Keratinocyte (primary cell): ENCODE data around the gene S100A4. TPM values are rescaled to one million over a fixed set of nuclear protein-coding genes. Genes with fewer than 3 reads are reported as not detected.
"Not testable (repeated sequence)": the region's sequence is repeated elsewhere in the genome, so short reads cannot be mapped to it uniquely, and the experiment has no call there.

Source experiments
- DNase-seq: peaks from one replicate; pipeline ENCODE4 v3.0.0-alpha.2; 2011; ENCODE audit warnings: low read depth, missing footprints, low spot score
- FAIRE-seq: peaks from 2 replicates; lab custom pipeline; 2011; peaks lifted over from hg19 to GRCh38; lab: Jason Lieb, UNC
- H2AFZ ChIP-seq: 2 replicates; pipeline ENCODE4 v1.6.0; 2012; ENCODE audit warnings: low read length, control low read depth, inconsistent platforms; ENCODE audit not compliant: control insufficient read depth
- H3K27ac ChIP-seq: 2 replicates; pipeline ENCODE4 v1.5.1; 2011; ENCODE audit warnings: low read length; ENCODE audit not compliant: control insufficient read depth, insufficient read depth
- H3K27me3 ChIP-seq: 3 replicates; pipeline ENCODE4 v1.6.0; 2011; ENCODE audit warnings: low read length; ENCODE audit not compliant: control insufficient read depth, insufficient read depth; ENCODE audit errors: extremely low read depth
- H3K36me3 ChIP-seq, 2 experiments: 2 replicates in 1 of 2; 3 replicates in 1 of 2; pipeline ENCODE4 v1.5.1; 2011; ENCODE audit warnings: low read length in 2 of 2, mild to moderate bottlenecking in 1 of 2; ENCODE audit not compliant: control insufficient read depth in 2 of 2, insufficient read depth in 2 of 2; ENCODE audit errors: extremely low read depth in 1 of 2
- H3K4me1 ChIP-seq: 3 replicates; pipeline ENCODE4 v1.5.1; 2011; ENCODE audit warnings: low read length; ENCODE audit not compliant: control insufficient read depth, insufficient read depth; ENCODE audit errors: extremely low read depth
- H3K4me2 ChIP-seq: 3 replicates; pipeline ENCODE4 v1.6.0; 2011; ENCODE audit warnings: low read depth, low read length; ENCODE audit not compliant: control insufficient read depth, insufficient read depth; ENCODE audit errors: extremely low read depth
- H3K4me3 ChIP-seq, 3 experiments: fragments of 200-600 bp in 1 of 3; sonication (generic) in 1 of 3; 2 replicates in 2 of 3; 3 replicates in 1 of 3; pipeline ENCODE4 v1.5.1; 2011 to 2016; ENCODE audit warnings: low read length in 3 of 3, mild to moderate bottlenecking in 3 of 3, control low read depth in 2 of 3, inconsistent platforms in 1 of 3, low read depth in 1 of 3, mixed read lengths in 1 of 3, mixed run types in 1 of 3, moderate library complexity in 1 of 3; ENCODE audit not compliant: control insufficient read depth in 2 of 3, insufficient read depth in 2 of 3; ENCODE audit errors: extremely low read depth in 1 of 3
- H3K79me2 ChIP-seq: 2 replicates; pipeline ENCODE4 v1.6.0; 2012; ENCODE audit warnings: low read length; ENCODE audit not compliant: control insufficient read depth, insufficient read depth
- H3K9ac ChIP-seq: 3 replicates; pipeline ENCODE4 v1.6.0; 2011; ENCODE audit warnings: low read length; ENCODE audit not compliant: control insufficient read depth, insufficient read depth; ENCODE audit errors: extremely low read depth
- H3K9me1 ChIP-seq: 3 replicates; pipeline ENCODE4 v1.6.0; 2011; ENCODE audit warnings: low read length; ENCODE audit not compliant: control insufficient read depth, insufficient read depth; ENCODE audit errors: extremely low read depth
- H3K9me3 ChIP-seq: 2 replicates; pipeline ENCODE4 v1.5.1; 2012; ENCODE audit warnings: low read depth, low read length; ENCODE audit not compliant: control insufficient read depth
- H4K20me1 ChIP-seq: 3 replicates; pipeline ENCODE4 v1.6.0; 2011; ENCODE audit warnings: low read length; ENCODE audit not compliant: control insufficient read depth, insufficient read depth; ENCODE audit errors: extremely low read depth
- EZH2 ChIP-seq: IDR thresholded peaks from one replicate; pipeline ENCODE4 v1.6.1; 2012; ENCODE audit warnings: inconsistent platforms, mild to moderate bottlenecking, low read length, moderate library complexity
- dilution Hi-C: fragments of 300-500 bp; cut with MboI; formaldehyde crosslinking; loops from one replicate; pipeline ENCODE4 v1.7.0; 2020; ENCODE audit warnings: low sequenced_read_pairs; ENCODE audit not compliant: extremely low pct_ligation_motif_present
- polyA plus RNA-seq, 5 experiments: library from polyadenylated mRNA; depleted of rRNA in 3 of 5; stranded (reverse) in 3 of 5; stranded (forward) in 1 of 5; unstranded in 1 of 5; fragments of >200 nt; gene quantifications; 1 replicate in 1 of 5; 2 replicates in 3 of 5; 3 replicates in 1 of 5; pipeline versions ENCODE4 v1.2.1 to v1.2.3, GENCODE V29; 2011 to 2012; ENCODE audit warnings: missing spikeins in 2 of 5, low read depth in 1 of 5, low replicate concordance in 1 of 5
- TF ChIP-seq, protein P1 (sequence below), 3 experiments: IDR thresholded peaks in 1 of 3; conservative IDR thresholded peaks in 1 of 3; optimal IDR thresholded peaks in 1 of 3; 2 replicates in 2 of 3; 3 replicates in 1 of 3; pipeline versions ENCODE3 to v1.5.1; 2011; ENCODE audit warnings: low read length in 3 of 3, mild to moderate bottlenecking in 3 of 3, moderate library complexity in 2 of 3, control low read depth in 1 of 3, inconsistent platforms in 1 of 3; ENCODE audit not compliant: insufficient read depth in 2 of 3; ENCODE audit errors: extremely low read depth in 1 of 3

Gene S100A4
- polyA plus RNA-seq, 1 donor (not counting 4 experiments of a cell fraction or from before 2014, with no cell fraction given), result 21.4 TPM

DNA sequence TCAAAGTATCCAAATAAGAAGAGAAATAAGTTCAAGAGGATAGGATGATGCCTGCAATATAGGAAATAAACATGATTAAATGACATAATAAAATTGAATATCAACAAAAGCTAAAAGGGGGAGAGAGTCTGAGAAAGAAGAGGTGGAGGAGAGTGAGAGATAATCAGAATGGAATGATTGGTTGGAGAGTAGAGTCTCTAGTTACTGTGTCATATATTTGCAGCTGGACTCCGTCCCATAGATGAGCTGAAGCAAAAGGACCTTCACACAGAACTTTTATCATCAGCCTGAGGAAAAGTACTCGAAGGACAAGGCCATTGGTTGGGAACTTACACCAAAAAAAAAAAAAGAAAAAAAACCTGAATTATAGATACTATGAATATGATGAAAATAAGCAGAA is 42.9 kb upstream of the S100A4 start:
- H3K9me3 ChIP-seq, result no peaks in the 10 kb centered on the region
- TF ChIP-seq, protein P1, sequence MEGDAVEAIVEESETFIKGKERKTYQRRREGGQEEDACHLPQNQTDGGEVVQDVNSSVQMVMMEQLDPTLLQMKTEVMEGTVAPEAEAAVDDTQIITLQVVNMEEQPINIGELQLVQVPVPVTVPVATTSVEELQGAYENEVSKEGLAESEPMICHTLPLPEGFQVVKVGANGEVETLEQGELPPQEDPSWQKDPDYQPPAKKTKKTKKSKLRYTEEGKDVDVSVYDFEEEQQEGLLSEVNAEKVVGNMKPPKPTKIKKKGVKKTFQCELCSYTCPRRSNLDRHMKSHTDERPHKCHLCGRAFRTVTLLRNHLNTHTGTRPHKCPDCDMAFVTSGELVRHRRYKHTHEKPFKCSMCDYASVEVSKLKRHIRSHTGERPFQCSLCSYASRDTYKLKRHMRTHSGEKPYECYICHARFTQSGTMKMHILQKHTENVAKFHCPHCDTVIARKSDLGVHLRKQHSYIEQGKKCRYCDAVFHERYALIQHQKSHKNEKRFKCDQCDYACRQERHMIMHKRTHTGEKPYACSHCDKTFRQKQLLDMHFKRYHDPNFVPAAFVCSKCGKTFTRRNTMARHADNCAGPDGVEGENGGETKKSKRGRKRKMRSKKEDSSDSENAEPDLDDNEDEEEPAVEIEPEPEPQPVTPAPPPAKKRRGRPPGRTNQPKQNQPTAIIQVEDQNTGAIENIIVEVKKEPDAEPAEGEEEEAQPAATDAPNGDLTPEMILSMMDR (optimal IDR thresholded peaks at IDR 0.05 in 1 of 3, IDR thresholded peaks at IDR 0.05 in 1 of 3, conservative IDR thresholded peaks at IDR 0.05 in 1 of 3; ENCODE audit: extremely low read depth in 1 of 3, insufficient read depth in 2 of 3, low read length in 3 of 3), result no peak
- TF ChIP-seq EZH2, result no peak
- H3K4me2 ChIP-seq, result no peak overlapping the region
- FAIRE-seq (no peak), DNase-seq (no peak)
- no peak overlapping the region for H3K4me3 ChIP-seq
- no peaks in the 10 kb centered on the region for H3K79me2 ChIP-seq
- no peak overlapping the region for H3K9ac ChIP-seq
- no peaks in the 10 kb centered on the region for H3K9me1 ChIP-seq
- no peak overlapping the region for H2AFZ ChIP-seq
- peaks cover 7% of the 10 kb centered on the region for H3K4me1 ChIP-seq
- H3K27ac ChIP-seq, result no peak overlapping the region
- dilution Hi-C loops, result no loop called here
- no peaks in the 10 kb centered on the region for H3K36me3 ChIP-seq
- H3K27me3 ChIP-seq, result no peaks in the 10 kb centered on the region
- H4K20me1 ChIP-seq, result no peaks in the 10 kb centered on the region

DNA sequence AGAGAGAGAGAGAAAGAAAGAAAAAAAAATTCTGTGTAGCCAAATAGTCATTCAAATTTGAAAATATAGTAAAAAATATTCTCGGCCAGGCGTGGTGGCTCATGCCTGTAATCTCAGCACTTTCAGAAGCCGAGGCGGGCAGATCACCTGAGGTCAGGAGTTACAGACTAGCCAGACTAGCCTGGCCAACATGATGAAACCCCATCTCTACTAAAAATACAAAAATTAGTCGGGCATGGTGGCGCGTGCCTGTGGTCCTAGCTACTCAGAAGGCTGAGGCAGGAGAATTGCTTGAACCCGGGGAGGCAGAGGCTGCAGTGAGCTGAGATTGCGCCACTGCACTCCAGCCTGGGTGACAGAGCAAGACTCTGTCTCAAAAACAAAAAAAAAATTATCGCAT is 42.4 kb upstream of the S100A4 start:
- H3K9me1 ChIP-seq, DNase-seq, H3K27ac ChIP-seq, H3K79me2 ChIP-seq, FAIRE-seq, H3K27me3 ChIP-seq, H2AFZ ChIP-seq, H3K4me1 ChIP-seq, dilution Hi-C loops, H3K4me3 ChIP-seq, H4K20me1 ChIP-seq, H3K36me3 ChIP-seq, H3K9me3 ChIP-seq, H3K9ac ChIP-seq, H3K4me2 ChIP-seq: not testable (repeated sequence)

DNA sequence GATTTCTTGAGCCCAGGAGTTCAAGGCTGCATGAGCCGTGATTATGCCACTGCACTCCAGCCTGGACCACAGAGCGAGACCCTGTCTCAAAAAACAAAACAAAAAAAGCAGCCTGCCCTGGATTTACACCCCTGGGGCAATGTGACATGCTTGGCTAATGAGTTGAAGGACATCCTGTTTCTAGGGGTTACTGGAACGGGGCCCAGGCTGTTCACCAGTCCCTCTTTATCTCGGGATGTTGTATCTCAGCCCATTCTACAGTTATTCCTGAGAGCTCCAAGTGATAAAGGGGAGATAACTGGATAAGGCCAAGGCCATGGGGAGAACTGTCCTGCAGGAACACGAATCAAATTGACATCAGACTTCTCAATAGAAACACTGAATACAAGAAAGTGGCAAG is 41.7 kb upstream of the S100A4 start:
- Histone ChIP-seq H3K9me1 (no peaks in the 10 kb centered on the region), H3K4me2 (no peak overlapping the region), H3K4me1 (peaks cover 7% of the 10 kb centered on the region), H3K4me3 (no peak overlapping the region), H3K27ac (no peak overlapping the region), H3K36me3 (no peaks in the 10 kb centered on the region), H3K27me3 (no peaks in the 10 kb centered on the region), H3K79me2 (no peaks in the 10 kb centered on the region), H3K9me3 (no peaks in the 10 kb centered on the region), H3K9ac (no peak overlapping the region), H2AFZ (no peak overlapping the region), H4K20me1 (no peaks in the 10 kb centered on the region)
- no peak for DNase-seq
- TF ChIP-seq, protein P1 (optimal IDR thresholded peaks at IDR 0.05 in 1 of 3, IDR thresholded peaks at IDR 0.05 in 1 of 3, conservative IDR thresholded peaks at IDR 0.05 in 1 of 3; ENCODE audit: extremely low read depth in 1 of 3, insufficient read depth in 2 of 3, low read length in 3 of 3), result no peak
- no peak for TF ChIP-seq EZH2
- FAIRE-seq, result no peak
- dilution Hi-C loops, result no loop called here
